IMR-90 (cell line): ENCODE measurements around the gene NAGLU. TPM values are rescaled to one million over a fixed set of nuclear protein-coding genes. Genes with fewer than 3 reads are reported as not detected.

ENCODE experiments used
- CTCF ChIP-seq: conservative IDR thresholded peaks from 2 replicates; pipeline ENCODE4 v1.5.1; 2012; ENCODE audit warnings: mild to moderate bottlenecking, low read depth, low read length, improper control_type of control experiment
- RFX5 ChIP-seq: IDR thresholded peaks from 2 replicates; pipeline ENCODE4 v1.8.0; 2012; ENCODE audit warnings: low read depth, mild to moderate bottlenecking, low read length, moderate library complexity
- polyA plus RNA-seq, 3 experiments: library from polyadenylated mRNA; depleted of rRNA; stranded (reverse); fragments of >200 nt; gene quantifications; 2 replicates each; pipeline ENCODE4 v1.2.3, GENCODE V29; 2012; ENCODE audit warnings: low replicate concordance in 1 of 3
- total RNA-seq: library from RNA; depleted of rRNA; stranded (reverse); fragments of >200 nt; gene quantifications from 2 replicates; pipeline ENCODE4 v1.2.3, GENCODE V29; 2012

NAGLU gene
- total and polyA plus RNA-seq, 2 of the 4 experiments (the other 2 are of a cell fraction) = 6.5 to 29.2 TPM

DNA sequence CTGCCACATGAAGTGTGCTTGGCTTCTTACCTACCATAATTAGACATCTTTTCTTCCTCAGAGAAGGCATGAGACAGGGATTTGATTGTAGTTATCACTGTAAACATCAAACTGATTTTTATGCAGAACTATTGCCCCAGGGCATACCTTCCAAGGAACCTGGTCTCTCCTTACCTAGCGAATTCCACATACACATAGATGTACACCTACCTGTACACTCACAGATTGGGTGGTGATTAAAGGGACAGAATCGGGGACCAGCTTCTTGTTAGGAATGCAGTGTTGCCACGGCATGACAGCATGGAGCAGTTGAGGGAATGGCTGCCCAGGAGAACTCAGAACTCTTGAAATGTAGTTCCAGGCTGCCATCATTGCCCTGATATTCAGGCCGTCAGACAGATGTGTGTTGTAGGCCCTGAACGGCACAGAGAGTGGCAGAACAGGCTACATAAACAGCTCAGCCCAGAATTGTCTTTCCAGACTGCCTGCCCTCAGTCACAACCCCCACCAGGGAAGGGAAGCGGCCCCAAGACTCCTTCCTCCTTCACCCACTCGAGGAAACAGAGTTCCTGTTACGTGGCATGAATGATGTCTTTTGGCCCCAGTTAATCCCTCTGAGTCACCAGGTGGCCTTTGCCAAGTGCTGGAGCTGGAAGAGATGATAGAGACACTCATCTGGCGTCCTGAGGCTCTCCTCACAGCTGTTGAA is 17.8 kb upstream of the NAGLU start (continued):
- TF ChIP-seq RFX5 = no peak
- TF ChIP-seq CTCF = no peak
